Stomach smooth muscle (tissue), 2 donors: Measurements from ENCODE around the gene GTPBP6.
"Not testable (repeated sequence)": the region's sequence is repeated elsewhere in the genome, so short reads cannot be mapped to it uniquely, and the experiment has no call there.

Experiments used
- H3K27ac ChIP-seq: one replicate; pipeline ENCODE4 v1.7.0; 2013; ENCODE audit warnings: mild to moderate bottlenecking, low read length, inconsistent platforms
- H3K27me3 ChIP-seq, 2 donors: one replicate each; pipeline ENCODE4 v1.7.0; 2013; ENCODE audit warnings: low read length in 2 of 2; ENCODE audit not compliant: insufficient read depth in 2 of 2, control insufficient read depth in 1 of 2
- H3K36me3 ChIP-seq, 2 donors: one replicate each; pipeline ENCODE4 v1.7.0; 2013; ENCODE audit warnings: low read length in 2 of 2; ENCODE audit not compliant: control insufficient read depth in 2 of 2, insufficient read depth in 2 of 2
- H3K4me1 ChIP-seq: one replicate; pipeline ENCODE4 v1.7.0; 2013; ENCODE audit warnings: low read length; ENCODE audit not compliant: control insufficient read depth, insufficient read depth
- H3K4me3 ChIP-seq, 2 donors: one replicate each; pipeline ENCODE4 v1.7.0; 2013; ENCODE audit warnings: low read length in 2 of 2
- H3K9ac ChIP-seq, 2 donors: one replicate each; pipeline ENCODE4 v1.7.0; 2013; ENCODE audit warnings: low read length in 2 of 2, mild to moderate bottlenecking in 1 of 2
- H3K9me3 ChIP-seq, 2 donors: one replicate each; pipeline ENCODE4 v1.7.0; 2013; ENCODE audit warnings: low read length in 2 of 2; ENCODE audit not compliant: control insufficient read depth in 2 of 2
- donor health status: healthy.
- donor health status: Pancreatic carcinoma.

GTPBP6 gene

DNA sequence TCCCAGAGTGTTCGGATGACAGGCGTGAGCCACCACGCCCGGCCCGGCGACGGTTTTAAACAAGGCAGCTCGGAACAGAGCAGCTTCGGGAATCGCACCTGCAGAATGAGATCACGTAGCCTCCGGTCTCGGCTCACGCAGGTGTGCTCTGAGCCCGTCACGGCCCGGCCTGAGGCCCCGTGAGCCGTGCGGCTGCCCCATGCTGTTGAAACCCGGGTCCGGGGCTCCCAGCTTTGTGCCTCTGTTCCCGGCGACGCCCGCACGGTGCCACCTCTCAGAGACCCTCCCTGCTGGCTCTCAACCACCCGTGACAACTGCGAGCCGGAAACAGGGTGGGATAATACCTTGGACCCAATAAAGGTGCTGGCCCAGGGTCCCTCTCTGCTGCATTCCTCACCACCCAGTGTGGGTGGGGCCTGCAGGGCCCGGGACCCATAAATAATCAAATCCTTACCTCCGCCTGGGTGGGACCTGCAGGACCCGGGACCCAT lies 50.8 kb downstream of the GTPBP6 start:
- H3K27ac ChIP-seq, result no peak overlapping the region
- no peaks in the 10 kb centered on the region for H3K4me1 ChIP-seq
- no peaks in the 10 kb centered on the region for H3K9me3 ChIP-seq
- H3K27me3 ChIP-seq, result no peaks in the 10 kb centered on the region
- no peak overlapping the region for H3K9ac ChIP-seq
- H3K4me3 ChIP-seq, result no peak overlapping the region
- no peaks in the 10 kb centered on the region for H3K36me3 ChIP-seq

- Histone ChIP-seq H3K9me3 (no peaks in the 10 kb centered on the region), H3K4me3 (no peak overlapping the region), H3K9ac (no peak overlapping the region), H3K27ac (no peak overlapping the region), H3K4me1 (no peaks in the 10 kb centered on the region), H3K36me3 (no peaks in the 10 kb centered on the region), H3K27me3 (no peaks in the 10 kb centered on the region)
These were observed 53.1 kb downstream of the GTPBP6 start for GRCh38 chrX:265502-265901.

GRCh38 chrX:264634-265455 lies 53.8 kb downstream of the GTPBP6 start:
- Histone ChIP-seq H3K36me3 (no peaks in the 10 kb centered on the region), H3K27me3 (no peaks in the 10 kb centered on the region), H3K27ac (no peak overlapping the region)

DNA sequence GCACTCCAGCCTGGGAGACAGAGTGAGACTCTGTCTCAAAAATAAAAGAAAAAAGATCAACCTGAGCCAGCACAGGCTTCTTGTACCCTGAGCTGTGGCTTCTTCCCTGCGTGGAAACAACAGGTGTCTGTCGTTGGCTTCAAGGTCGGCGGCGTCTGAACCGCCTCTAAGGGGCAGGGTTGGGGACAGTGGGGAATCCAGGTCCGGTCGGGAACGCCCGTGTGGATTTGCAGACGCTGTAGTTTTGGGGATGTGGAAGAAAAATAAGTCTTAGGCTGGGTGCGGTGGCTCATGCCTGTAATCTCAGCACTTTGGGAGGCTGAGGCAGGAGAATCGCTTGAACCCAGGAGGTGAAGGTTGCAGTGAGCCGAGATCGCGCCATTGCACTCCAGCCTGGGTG lies 54.6 kb downstream of the GTPBP6 start:
- H3K36me3 ChIP-seq, H3K9ac ChIP-seq, H3K27ac ChIP-seq, H3K4me3 ChIP-seq, H3K4me1 ChIP-seq, H3K9me3 ChIP-seq, H3K27me3 ChIP-seq: not testable (repeated sequence)

More at GRCh38 chrX:264634-265455, 53.8 kb downstream of the GTPBP6 start:
- Histone ChIP-seq H3K9me3 (no peaks in the 10 kb centered on the region), H3K9ac (no peak overlapping the region), H3K4me1 (no peaks in the 10 kb centered on the region), H3K4me3 (no peak overlapping the region)

- no peaks in the 10 kb centered on the region for H3K36me3 ChIP-seq
- peaks cover 0 to 2% of the 10 kb centered on the region in 2 donors for H3K27me3 ChIP-seq
- H3K9me3 ChIP-seq, result no peaks in the 10 kb centered on the region
- H3K4me3 ChIP-seq, result no peak overlapping the region
- H3K27ac ChIP-seq, result no peak overlapping the region
- no peaks in the 10 kb centered on the region for H3K4me1 ChIP-seq
- H3K9ac ChIP-seq, result no peak overlapping the region
These were observed 56.2 kb downstream of the GTPBP6 start for GRCh38 chrX:262381-262909.

- Histone ChIP-seq H3K36me3 (no peaks in the 10 kb centered on the region), H3K9me3 (no peaks in the 10 kb centered on the region), H3K9ac (no peak overlapping the region), H3K4me3 (no peak overlapping the region), H3K27ac (no peak overlapping the region), H3K4me1 (no peaks in the 10 kb centered on the region), H3K27me3 (peaks cover 0 to 2% of the 10 kb centered on the region in 2 donors)
These were observed 56.7 kb downstream of the GTPBP6 start for GRCh38 chrX:261919-262352.

DNA sequence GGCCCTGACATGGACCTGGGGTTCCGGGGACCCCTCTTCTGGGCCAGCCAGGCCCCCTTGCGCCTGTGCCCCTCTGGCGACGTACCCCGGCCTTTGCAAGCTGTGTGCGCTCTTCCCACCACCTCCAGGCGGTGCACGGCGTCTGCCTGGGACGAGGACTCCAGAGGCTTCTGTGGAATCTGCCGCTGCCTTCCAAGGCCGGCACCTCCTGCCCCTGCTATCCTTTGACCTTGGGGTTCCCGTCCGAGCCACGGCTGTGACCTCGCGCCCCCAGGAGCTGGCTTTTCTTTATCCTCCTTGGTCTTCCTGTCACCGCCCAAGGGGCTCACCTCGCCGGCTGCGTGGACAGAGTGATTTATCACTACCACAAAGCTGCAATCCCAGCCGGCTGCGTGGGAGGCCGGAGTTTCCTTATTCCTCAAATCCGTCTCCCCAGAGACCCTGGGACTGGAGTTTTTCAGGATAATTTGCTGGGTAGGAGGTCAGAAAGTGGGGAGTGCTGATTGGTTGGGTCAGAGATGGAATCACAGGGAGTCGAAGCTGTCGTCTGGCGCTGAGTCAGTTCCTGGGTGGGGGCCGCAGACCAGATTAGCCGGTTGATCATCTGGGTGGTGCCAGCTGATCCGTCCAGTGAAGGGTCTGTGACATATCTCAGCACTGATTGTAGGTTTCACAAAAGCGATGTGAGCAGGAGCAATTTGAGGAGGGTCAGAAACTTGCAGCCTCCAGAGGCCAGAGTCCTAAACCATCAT lies 57.3 kb downstream of the GTPBP6 start:
- Histone ChIP-seq H3K27me3 (peaks cover 0 to 2% of the 10 kb centered on the region in 2 donors), H3K4me1 (no peaks in the 10 kb centered on the region), H3K9ac (no peak overlapping the region), H3K4me3 (no peak overlapping the region), H3K27ac (no peak overlapping the region), H3K36me3 (no peaks in the 10 kb centered on the region), H3K9me3 (no peaks in the 10 kb centered on the region)

- H3K9me3 ChIP-seq, result no peaks in the 10 kb centered on the region
- peaks cover 0 to 2% of the 10 kb centered on the region in 2 donors for H3K27me3 ChIP-seq
- H3K4me1 ChIP-seq, result no peaks in the 10 kb centered on the region
- no peak overlapping the region for H3K9ac ChIP-seq
- no peak overlapping the region for H3K27ac ChIP-seq
- H3K4me3 ChIP-seq, result no peak overlapping the region
- no peaks in the 10 kb centered on the region for H3K36me3 ChIP-seq
These were observed 58.8 kb downstream of the GTPBP6 start for GRCh38 chrX:259692-260355.

- H3K27ac ChIP-seq, result no peak overlapping the region
- H3K4me3 ChIP-seq, result no peak overlapping the region
- no peaks in the 10 kb centered on the region for H3K4me1 ChIP-seq
- H3K27me3 ChIP-seq, result peaks cover 0 to 2% of the 10 kb centered on the region in 2 donors
- H3K9ac ChIP-seq, result no peak overlapping the region
- no peaks in the 10 kb centered on the region for H3K36me3 ChIP-seq
- no peaks in the 10 kb centered on the region for H3K9me3 ChIP-seq
These were observed 60.1 kb downstream of the GTPBP6 start for GRCh38 chrX:258291-259040.
